NCI-H2227 (cell line): ENCODE data around the gene L1TD1.
"Not testable (repeated sequence)": the region's sequence is repeated elsewhere in the genome, so short reads cannot be mapped to it uniquely, and the experiment has no call there.

Experiments
- DNase-seq: peaks from one replicate; lab custom pipeline; 2025; ENCODE audit not compliant: unreplicated experiment; lab: John Stamatoyannopoulos, UW

Gene L1TD1

DNA sequence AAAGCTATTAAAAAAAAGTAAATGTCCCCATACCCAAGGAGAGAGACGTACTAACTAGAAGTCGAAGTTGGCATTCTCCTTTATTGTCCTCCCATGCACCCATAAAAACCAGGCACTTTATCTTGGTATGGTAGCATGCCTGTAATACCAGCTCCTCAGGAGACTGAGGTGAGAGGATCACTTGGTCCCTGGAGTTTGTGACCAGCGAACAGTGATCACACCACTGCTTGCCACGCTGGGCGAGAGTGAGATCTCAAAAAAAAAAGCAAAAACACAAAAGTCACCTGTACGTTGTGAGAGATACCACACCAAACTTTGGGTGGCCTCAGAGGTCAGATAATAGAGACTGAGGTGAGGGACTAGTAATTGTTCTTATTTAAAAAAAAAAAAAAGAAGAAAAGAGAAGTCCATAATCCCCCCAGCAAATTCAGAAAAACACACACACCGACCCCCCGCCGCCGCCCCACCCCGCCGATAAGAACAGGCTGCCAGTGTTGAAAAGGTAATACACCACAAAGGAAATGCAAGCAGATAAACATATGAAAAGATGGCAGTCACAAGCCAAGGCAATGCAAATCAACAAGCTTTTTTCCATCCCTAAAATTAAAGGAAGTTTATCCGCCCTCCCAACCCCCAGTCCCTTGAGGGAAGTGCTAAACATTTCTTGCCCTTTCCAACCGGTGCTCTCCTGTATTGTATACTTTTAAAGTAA is 3.6 kb downstream of the L1TD1 start:
- no peak for DNase-seq

DNA sequence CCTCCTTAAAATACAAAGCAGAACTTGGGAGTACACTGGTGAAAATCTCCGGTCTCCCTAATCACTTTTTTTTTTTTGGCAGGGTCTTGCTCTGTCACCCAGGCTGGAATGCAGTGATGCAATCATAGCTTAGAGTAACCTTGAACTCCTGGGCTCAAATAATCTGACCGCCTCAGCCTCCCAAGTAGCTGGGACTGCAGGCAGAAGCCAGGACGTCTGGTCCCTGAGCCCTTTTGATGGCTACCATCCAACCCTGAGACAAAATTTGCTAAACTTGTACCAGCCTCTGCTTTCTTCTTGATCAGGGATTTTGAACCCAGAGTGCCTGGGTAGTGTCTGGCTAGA is 4.1 kb downstream of the L1TD1 start:
- DNase-seq, result no peak

DNA sequence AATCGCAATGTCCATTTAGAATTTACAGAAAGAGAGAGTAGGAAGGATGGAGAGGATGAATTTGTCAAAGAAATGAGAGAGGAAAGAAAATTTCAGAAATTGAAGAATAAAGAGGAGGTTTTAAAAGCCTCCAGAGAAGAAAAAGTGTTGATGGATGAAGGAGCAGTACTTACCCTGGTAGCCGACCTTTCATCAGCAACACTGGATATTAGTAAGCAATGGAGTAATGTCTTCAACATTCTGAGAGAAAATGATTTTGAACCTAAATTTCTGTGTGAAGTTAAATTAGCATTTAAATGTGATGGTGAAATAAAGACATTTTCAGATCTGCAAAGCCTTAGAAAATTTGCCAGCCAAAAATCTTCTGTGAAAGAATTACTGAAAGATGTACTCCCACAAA is 12.5 kb downstream of the L1TD1 start:
- no peak for DNase-seq

DNA sequence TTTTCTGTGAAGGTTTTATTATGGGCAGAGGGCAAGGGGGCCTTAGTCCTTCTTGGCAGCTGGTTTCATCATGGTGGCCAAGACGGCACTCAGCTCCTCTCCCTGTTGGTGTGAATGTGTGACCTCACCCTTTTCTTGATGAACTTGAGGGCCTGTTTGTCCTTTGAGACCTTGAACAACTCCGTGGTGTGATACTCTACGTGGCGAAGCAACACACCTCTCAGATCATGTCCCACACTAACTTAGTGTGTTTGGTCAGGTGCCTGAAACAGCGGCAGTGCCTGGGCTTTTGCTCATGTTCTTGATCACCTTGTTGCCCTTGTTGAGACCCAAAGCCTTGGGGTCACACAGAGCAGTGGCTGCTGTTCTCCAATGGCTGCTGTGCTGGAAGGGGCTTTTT is 13.4 kb downstream of the L1TD1 start:
- DNase-seq, result no peak

DNA sequence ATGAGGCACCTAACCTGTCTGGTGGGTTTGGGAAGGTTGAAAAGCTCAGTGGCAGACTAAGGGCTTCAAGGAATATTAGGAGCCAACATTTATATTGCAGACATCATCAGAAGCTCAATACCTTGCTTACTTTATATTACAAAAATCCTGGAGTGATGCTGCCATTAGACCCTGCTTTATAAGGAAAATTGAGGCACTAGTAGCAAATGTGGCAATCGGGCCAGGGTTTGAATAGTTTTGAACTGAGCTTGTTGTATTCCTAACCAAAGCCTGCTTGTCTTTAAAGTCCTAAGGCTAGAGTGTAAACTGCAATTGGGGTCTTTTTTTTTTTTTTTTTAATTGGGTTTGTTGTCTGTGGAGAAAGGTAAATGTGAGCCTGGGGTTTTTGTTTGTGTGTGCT is 14.3 kb downstream of the L1TD1 start:
- no peak for DNase-seq

DNA sequence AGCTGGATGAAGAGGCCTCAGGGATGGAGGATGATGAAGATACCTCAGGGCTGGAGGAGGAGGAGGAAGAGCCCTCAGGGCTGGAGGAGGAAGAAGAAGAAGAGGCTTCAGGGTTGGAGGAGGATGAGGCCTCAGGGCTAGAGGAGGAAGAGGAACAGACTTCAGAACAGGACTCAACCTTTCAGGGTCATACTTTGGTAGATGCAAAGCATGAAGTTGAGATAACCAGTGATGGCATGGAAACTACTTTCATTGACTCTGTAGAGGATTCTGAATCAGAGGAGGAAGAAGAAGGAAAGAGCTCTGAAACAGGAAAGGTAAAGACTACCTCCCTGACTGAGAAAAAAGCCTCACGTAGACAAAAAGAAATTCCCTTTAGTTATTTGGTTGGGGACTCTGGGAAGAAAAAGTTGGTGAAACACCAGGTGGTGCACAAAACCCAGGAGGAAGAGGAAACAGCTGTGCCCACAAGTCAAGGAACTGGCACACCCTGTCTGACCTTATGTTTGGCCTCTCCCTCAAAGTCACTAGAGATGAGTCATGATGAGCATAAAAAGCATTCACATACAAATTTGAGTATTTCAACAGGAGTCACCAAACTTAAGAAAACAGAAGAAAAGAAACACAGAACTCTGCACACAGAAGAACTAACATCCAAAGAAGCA is 15.4 kb downstream of the L1TD1 start:
- no peak for DNase-seq

DNA sequence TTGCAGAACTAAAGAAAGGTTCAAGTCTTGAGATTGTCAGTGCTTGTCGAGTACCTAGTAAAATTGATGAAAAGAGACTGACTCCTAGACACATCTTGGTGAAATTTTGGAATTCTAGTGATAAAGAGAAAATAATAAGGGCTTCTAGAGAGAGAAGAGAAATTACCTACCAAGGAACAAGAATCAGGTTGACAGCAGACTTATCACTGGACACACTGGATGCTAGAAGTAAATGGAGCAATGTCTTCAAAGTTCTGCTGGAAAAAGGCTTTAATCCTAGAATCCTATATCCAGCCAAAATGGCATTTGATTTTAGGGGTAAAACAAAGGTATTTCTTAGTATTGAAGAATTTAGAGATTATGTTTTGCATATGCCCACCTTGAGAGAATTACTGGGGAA is 16.3 kb downstream of the L1TD1 start:
- DNase-seq, result no peak

DNA sequence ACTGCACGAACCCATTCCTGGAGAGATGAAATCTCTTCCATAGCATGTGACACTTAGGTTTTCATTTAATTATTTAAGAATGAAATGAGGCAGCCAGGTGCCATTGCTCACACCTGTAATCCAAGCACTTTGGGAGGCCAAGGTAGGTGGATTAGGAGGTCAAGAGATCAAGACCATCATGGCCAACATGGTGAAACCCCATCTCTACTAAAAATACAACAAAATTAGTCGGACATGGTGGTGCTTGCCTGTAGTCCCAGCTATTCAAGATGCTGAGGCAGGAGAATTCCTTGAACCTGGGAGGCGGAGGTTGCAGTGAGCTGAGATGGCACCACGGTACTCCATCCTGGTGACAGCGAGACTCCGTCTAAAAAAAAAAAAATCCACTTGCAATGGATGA is 17.8 kb downstream of the L1TD1 start:
- DNase-seq, result no peak

DNA sequence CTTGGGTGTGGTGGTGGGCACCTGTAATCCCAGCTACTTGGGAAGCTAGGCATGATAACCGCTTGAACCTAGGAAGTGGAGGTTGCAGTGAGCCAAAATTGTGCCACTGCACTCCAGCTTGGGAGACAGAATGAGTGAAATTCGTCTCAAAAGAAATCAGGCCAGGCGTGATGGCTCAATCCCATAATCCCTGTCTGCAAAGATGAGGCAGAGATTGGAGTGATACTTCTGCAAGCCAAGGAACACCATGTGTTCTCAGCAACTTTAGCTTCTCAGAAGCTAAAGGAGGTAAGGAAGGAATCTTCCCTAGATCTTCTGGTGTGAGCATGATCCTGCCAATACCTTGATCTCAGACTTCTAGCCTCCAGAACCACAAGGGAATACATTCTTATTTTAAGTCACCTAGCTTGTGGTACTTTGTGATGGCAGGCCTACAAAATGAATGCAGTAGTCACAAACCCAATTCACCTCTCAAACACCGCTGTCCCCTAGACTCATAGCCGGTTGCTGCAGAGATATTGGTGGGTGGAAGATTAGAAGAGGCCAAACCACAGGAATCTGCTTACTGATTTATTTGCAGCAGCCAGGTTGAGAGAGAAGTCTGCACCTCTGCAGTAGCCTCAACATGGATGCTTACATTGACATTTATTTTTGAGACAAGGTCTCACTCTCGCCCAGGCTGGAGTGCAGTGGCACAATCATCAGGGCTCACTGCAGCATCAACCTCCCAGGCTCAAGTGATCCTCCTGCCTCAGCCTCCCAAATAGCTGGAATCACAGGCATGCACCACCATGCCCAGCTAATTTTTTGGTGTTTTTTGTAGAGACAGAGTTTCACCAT is 18.6 kb downstream of the L1TD1 start:
- DNase-seq, result no peak

DNA sequence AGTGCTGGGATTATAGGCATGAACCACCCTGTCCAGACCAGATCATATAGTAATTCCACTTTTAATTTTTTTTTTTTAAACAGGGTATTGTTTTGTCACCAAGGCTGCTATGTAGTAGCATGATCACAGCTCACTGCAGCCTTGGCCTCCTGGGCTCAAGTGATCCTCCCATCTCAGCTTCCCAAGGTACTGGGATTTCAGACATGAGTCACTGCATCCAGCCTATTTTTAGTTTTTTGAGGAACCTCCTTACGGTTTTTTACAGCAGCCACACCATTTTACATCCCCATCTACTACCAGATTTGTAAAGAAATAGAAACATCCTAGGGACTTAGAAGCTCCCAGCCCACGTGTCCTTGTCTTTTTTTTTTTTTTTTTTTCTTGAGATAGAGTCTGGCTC is 24.0 kb downstream of the L1TD1 start:
- no peak for DNase-seq

DNA sequence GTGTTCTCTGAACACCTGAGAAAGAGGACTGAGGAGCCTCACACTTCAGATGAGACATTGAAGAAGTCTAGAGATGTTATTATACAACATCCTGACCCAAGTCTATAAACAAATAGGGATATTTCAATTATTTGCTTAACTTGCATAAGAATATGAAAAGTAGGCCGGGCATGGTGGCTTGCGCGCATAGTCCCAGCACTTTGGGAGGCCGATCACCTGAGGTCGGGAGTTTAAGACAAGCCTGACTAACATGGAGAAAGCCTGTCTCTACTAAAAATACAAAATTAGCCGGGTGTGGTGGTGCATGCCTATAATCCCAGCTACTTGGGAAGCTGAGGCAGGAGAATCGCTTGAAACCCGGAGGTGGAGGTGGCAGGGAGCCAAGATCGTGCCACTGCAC is 25.8 kb downstream of the L1TD1 start:
- DNase-seq, result not testable (repeated sequence)

DNA sequence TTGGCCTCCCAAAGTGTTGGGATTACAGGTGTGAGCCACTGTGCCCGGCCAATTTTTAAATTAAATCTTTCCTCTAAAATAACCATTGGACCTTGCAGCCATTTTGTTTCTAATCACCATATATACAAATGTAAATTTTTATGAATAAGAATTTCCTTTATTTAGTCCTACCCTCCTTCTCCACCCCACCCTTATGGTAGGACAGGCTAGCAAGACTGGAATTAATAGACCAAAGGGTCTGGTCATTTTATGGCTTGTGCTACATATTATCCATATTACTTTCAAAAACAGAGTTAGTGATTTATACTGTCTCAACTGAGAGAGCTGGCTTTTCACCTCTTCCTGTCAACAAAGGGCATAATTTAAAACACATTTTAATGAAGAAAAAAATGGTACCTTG is 26.5 kb downstream of the L1TD1 start:
- DNase-seq, result no peak

DNA sequence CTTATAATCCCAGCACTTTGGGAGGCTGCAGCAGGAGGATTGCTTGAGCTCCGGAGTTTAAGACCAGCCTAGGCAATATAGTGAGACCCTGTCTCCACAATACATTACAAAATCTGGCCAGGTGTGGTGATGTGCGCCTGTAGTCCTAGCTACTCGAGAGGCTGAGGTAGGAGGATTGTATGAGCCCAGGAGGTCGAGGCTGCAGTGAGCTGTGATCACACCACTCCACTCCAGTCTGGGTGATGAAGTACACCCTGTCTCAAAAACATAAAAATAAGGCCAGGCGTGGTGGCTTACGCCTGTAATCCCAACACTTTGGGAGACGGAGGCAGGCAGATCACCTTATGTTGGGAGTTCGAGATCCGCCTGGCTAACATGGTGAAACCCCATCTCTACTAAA is 27.7 kb downstream of the L1TD1 start:
- no peak for DNase-seq

DNA sequence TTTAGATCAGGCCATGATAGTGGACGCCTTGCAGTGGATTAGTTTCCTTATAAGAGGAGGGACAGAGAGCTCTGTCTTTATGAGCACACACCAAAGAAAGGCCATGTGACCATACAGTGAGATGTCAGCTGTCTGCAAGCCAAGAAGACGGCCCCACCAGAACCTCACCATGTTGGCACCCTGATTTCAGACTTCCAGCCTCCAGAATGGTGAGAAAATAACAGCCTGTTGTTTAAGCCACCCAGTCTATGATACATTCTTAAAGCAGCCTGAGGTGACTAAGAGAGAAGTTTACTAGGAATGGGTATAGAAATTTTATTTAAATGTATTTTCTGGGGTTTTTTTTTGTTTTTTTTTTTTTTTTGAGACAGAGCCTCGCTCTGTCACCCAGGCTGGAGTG is 29.5 kb downstream of the L1TD1 start:
- DNase-seq, result no peak

DNA sequence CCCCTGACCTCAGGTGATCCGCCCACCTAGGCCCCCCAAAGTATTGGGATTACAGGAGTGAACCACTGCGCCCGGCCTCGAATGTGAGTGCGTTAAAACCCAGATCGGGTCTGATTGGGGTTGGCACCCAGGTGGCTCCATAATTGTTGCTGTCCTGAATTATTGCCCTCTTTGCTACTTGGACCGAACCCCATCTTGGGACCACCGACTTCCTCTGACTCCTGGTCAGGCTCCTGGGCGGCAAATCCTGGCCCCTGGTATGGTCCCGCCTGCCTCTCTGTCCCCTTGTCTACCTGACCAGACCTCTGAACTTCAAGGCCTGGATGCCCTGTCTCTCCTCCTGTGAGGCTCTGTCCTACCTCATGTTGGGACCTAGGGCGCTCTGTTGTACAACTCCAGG is 32.8 kb downstream of the L1TD1 start:
- no peak for DNase-seq

DNA sequence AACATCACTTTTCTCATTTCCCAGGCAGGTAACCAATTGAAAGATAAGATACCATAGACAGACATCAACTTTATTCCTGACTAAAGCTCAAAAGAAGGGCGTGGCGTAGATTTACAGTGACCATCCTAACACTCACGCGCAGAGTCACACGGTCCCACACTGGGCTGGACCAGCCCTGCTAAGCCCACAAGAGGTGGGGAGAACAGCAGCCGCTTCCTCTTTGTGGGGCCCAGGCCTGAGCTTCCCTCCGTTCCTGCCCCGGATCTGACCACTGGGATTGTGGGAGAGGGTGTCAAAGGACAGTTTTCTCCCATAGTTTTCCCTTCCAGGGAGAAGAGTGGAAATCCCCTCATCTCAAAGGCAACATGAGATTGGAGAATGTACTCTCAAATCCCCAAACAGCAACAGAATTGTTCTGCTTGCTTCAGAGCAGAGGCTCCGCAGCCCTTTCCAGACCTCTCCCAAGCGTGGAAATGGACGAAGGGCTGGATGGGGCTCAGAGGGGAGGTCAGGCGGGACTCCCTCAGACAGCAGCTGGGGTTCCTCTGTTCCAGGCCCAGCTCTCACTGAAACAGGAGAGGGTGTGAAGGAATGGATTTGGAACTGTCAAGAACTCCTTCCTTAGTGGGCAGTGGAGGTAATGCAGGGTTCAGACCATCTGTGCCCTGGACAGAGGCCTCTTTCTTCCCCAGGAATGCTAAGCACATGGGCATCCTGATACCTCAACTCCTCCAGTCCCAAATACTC is 33.7 kb downstream of the L1TD1 start:
- no peak for DNase-seq

DNA sequence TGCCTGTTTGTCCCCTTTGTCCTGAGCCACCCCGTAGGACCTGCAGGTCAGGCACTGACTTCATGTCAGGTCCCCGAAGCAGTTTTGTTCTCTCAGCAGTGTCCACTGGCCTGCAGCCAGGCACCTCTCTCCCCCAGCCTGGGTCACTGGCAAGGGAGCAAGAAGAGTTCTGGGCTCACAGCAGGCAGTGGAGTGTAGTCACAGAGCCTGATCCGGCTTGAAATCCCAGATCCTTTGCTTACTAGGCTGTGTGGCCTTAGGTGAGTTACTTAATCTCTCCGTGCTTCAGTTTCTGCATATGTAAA is 34.2 kb downstream of the L1TD1 start:
- no peak for DNase-seq

DNA sequence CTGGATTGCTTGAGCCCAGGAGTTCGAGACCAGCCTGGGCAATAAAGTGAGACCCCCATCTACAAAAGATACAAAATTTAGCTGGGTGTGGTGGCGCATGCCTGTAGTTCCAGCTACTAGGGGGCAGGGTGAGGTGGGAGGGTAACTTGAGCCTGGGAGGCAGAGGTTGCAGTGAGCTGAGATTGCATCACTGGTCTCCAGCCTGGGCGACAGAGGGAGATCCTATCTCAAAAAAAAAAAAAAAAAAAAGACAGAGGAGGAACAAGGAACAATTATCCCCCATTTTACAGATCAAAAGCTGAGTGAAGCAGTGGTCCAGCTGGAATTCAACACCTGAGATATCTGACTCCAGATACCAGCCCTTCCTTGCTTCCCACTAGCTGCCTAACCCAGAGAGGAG is 34.8 kb downstream of the L1TD1 start:
- DNase-seq, result no peak

DNA sequence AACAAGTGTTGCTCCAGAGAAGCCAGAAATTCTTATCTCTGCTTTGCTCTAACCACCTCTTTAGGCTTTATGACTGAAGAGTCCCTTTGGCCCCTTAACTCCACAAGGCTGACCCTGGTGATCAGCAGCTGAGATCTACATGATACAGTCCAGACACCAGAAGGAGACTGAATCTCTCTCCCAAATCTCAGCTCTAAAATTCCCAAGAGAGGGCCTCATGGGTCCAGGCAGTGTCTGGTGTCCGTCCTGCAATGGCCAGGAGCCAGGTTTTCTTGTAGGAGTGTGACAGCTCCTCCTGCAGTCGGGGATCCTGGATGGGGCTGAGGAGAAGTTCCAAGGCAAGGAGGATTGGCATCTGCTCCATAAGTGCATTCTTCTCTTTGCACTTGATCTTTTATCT is 35.3 kb downstream of the L1TD1 start:
- DNase-seq, result no peak

DNA sequence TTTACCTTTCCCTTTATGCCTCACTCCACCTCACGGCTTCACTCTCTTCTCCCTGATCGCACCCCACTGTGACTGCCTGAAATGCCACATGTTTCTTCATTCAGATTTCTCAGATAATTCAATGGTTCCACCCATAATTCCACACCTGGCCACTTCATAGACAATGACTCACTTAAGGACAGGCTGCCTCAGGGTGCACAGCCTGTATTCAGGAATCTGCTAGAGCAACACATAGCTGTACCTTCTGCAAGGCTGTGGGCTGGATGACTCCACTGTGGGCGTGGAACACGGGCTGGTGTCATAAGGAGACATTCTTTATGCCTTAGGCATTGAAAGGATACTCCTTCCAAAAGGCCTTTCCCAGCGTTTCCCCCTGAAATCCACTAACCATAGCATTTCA is 36.1 kb downstream of the L1TD1 start:
- DNase-seq, result peak; percentile 22

DNA sequence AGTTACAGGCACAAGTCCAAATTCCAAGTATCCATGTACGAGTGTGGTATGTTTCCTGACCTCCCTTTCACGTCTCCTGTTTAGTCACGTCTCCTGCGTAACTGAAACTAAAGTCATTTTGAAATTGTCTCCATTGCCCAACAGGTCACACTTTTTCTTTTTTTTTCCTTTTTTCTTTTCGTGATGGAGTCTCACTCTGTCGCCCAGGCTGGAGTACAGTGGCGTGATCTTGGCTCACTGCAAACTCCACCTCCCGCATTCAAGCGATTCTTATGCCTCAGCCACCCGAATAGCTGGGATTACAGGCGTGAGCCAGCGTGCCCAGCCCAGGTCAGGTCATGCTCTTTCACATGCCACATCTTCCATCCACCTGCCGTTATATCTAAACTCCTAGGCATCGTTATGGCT is 38.2 kb downstream of the L1TD1 start:
- DNase-seq, result no peak

DNA sequence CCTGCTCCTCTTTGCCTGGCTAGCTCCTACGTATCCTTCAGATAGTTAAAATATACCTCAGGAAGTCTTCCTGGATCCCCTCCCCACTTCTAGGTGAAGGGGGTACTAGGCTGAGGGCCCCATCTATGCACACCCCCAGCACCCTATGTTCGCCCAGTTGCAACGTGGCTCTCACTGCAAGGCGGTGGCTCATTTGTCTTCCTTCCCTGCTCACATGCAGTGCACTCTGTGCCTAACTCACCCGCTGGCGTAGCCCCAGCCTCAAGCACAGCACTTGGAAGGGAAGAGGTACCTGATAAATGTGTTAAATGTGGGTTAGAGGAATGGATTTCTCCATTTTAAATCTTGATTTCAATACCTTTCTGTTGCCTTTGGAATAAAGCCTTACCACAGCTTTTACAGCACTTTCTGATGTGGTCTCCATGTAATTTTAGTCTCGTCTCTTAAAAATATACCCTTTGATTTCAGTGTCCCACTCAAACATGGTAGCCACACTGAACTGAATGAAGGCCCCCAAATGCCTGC is 39.3 kb downstream of the L1TD1 start:
- DNase-seq, result no peak
